Thoracic aorta (tissue), 2 donors: Measurements from ENCODE around the gene CUEDC2. TPM values are rescaled to one million over a fixed set of nuclear protein-coding genes. Genes with fewer than 3 reads are reported as not detected.

Experiments
- ATAC-seq: fragments of 150-250 bp; one replicate; pipeline ENCODE4 v1.8.0; 2017; ENCODE audit warnings: low read depth; ENCODE audit not compliant: insufficient number of reproducible peaks, low FRiP score
- DNase-seq: peaks from one replicate; pipeline ENCODE4 v3.0.0-alpha.2; 2020; ENCODE audit warnings: low spot score
- H3K27ac ChIP-seq, 2 donors: fragments of 200-600 bp; sonication (generic); 1 replicate in 1 of 2; 2 replicates in 1 of 2; pipeline ENCODE4 v1.5.1; 2016; ENCODE audit warnings: mild to moderate bottlenecking in 2 of 2, moderate library complexity in 2 of 2
- H3K27me3 ChIP-seq: fragments of 200-600 bp; sonication (generic); replicated peaks from 2 replicates; pipeline ENCODE4 v1.6.0; 2016; ENCODE audit warnings: mild to moderate bottlenecking; ENCODE audit not compliant: insufficient read depth
- H3K36me3 ChIP-seq: fragments of 200-600 bp; sonication (generic); one replicate; pipeline ENCODE4 v1.5.1; 2016
- H3K4me1 ChIP-seq, 2 donors: fragments of 200-600 bp; sonication (generic); 1 replicate in 1 of 2; 2 replicates in 1 of 2; pipeline versions ENCODE4 v1.5.1 to v1.6.0; 2016; ENCODE audit warnings: low read depth in 2 of 2, mild to moderate bottlenecking in 1 of 2; ENCODE audit not compliant: control insufficient read depth in 1 of 2
- H3K4me3 ChIP-seq: fragments of 200-600 bp; sonication (generic); 2 replicates; pipeline ENCODE4 v1.5.1; 2016; ENCODE audit warnings: mild to moderate bottlenecking
- H3K9me3 ChIP-seq: fragments of 200-600 bp; sonication (generic); 2 replicates; pipeline ENCODE4 v1.5.1; 2016
- total RNA-seq, 2 donors: library from RNA; depleted of rRNA; stranded (reverse); fragments of >200 nt; gene quantifications; one replicate each; pipeline versions ENCODE4 v1.1.0 to v1.2.3, GENCODE V29; 2016
- TF ChIP-seq, protein P1 (sequence below): fragments of 200-600 bp; sonication (generic); IDR thresholded peaks from one replicate; pipeline ENCODE4 v1.5.1; 2019; ENCODE audit warnings: antibody characterized with exemption

Gene CUEDC2
- total RNA-seq, 2 donors from 2014 or later, result 40.8 to 53.2 TPM

GRCh38 chr10:102381983-102382382 is 50.4 kb downstream of the CUEDC2 start:
- H3K27ac ChIP-seq, result no peak overlapping the region
- TF ChIP-seq, protein P1, sequence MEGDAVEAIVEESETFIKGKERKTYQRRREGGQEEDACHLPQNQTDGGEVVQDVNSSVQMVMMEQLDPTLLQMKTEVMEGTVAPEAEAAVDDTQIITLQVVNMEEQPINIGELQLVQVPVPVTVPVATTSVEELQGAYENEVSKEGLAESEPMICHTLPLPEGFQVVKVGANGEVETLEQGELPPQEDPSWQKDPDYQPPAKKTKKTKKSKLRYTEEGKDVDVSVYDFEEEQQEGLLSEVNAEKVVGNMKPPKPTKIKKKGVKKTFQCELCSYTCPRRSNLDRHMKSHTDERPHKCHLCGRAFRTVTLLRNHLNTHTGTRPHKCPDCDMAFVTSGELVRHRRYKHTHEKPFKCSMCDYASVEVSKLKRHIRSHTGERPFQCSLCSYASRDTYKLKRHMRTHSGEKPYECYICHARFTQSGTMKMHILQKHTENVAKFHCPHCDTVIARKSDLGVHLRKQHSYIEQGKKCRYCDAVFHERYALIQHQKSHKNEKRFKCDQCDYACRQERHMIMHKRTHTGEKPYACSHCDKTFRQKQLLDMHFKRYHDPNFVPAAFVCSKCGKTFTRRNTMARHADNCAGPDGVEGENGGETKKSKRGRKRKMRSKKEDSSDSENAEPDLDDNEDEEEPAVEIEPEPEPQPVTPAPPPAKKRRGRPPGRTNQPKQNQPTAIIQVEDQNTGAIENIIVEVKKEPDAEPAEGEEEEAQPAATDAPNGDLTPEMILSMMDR, result no peak
- peaks cover 5 to 9% of the 10 kb centered on the region in 2 donors for H3K4me1 ChIP-seq
- H3K36me3 ChIP-seq, result peaks cover 40% of the 10 kb centered on the region
- H3K4me3 ChIP-seq, result no peak overlapping the region
- no peaks in the 10 kb centered on the region for H3K27me3 ChIP-seq
- H3K9me3 ChIP-seq, result no peaks in the 10 kb centered on the region
- ATAC-seq (no peak), DNase-seq (no peak)

DNA sequence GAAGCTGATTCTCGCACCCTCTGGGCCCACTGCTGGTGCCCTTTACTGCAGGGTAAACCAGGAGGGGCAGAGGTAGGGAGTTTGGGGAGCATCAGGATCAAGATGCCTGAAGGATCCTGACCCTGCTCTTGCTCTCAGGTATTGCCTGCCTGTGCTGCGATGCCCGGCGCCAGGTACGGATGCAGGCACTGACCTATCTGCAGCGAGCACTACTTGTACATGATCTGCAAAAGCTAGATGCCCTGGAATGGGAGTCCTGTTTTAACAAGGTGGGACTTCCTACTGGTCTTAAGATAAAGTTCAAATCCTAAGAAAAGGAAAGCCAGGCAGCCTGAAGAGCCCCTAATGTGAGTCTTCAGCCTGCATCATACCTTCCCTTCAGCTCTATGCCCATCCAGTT is 53.0 kb downstream of the CUEDC2 start:
- H3K27ac ChIP-seq, result no peak overlapping the region
- H3K4me1 ChIP-seq, result no peaks in the 10 kb centered on the region
- H3K4me3 ChIP-seq, result no peak overlapping the region
- no peaks in the 10 kb centered on the region for H3K9me3 ChIP-seq
- DNase-seq, result no peak
- H3K36me3 ChIP-seq, result peaks cover 57% of the 10 kb centered on the region
- ATAC-seq, result no peak
- TF ChIP-seq, protein P1, result no peak
- H3K27me3 ChIP-seq, result no peaks in the 10 kb centered on the region

DNA sequence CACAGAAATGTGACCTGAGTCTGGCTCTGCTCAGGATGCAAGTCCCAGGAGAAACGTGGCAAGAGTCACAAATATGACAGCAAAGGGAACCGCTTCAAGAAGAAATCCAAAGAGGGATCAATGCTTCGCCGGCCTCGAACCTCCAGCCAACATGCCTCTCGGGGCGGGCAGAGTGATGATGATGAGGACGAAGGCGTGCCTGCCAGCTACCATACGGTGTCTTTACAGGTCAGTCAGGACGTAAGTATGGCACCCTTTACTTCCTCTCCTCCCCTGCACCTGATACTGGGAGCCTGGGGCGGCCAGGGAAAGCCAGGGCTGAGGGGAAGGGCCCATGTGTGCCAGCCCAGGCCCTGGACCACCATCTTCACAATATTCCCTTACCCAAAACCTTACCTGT is 55.5 kb downstream of the CUEDC2 start:
- Histone ChIP-seq H3K9me3 (no peaks in the 10 kb centered on the region), H3K27ac (no peak overlapping the region), H3K4me3 (no peak overlapping the region), H3K36me3 (peaks cover 66% of the 10 kb centered on the region), H3K4me1 (no peaks in the 10 kb centered on the region), H3K27me3 (no peaks in the 10 kb centered on the region)
- no peak for ATAC-seq
- TF ChIP-seq, protein P1, result no peak
- DNase-seq, result no peak

- Histone ChIP-seq H3K9me3 (no peaks in the 10 kb centered on the region), H3K4me1 (no peaks in the 10 kb centered on the region), H3K36me3 (peaks cover 71% of the 10 kb centered on the region), H3K27ac (no peak overlapping the region), H3K27me3 (no peaks in the 10 kb centered on the region), H3K4me3 (no peak overlapping the region)
- no peak for DNase-seq
- TF ChIP-seq, protein P1, result no peak
- ATAC-seq, result no peak
Measured at GRCh38 chr10:102375867-102376266, 56.5 kb downstream of the CUEDC2 start.

DNA sequence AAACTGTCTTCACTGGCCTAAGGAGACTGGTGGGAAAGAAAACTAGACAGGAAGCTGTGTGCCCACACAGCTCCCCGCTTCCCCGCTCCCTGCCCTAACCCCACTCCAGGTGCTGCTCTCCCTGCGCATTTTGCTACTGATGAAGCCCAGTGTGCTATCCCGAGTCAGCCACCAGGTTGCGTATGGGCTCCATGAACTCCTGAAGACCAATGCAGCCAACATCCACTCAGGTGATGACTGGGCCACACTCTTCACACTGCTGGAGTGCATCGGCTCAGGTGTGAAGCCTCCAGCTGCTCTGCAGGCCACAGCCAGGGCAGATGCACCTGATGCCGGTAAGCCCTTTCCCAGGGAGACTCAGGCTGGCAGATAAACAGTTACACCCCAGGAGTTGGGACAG is 57.1 kb downstream of the CUEDC2 start:
- DNase-seq, result no peak
- H3K27me3 ChIP-seq, result no peaks in the 10 kb centered on the region
- H3K27ac ChIP-seq, result no peak overlapping the region
- no peak overlapping the region for H3K4me3 ChIP-seq
- peaks cover 74% of the 10 kb centered on the region for H3K36me3 ChIP-seq
- TF ChIP-seq, protein P1, result no peak
- no peak for ATAC-seq
- no peaks in the 10 kb centered on the region for H3K4me1 ChIP-seq
- no peaks in the 10 kb centered on the region for H3K9me3 ChIP-seq

Other genes with a start within 250 kb of the CUEDC2 start
- gene ELOVL3, start 206.3 kb downstream of the CUEDC2 start, total RNA-seq, result not detected
- not detected for gene PITX3, start 191.1 kb downstream of the CUEDC2 start, total RNA-seq
- gene GBF1, start 187.0 kb downstream of the CUEDC2 start, total RNA-seq, result 10 to 100 TPM; 38.1 to 44.9 TPM
- 10 to 100 TPM; 26.8 to 40.9 TPM for gene NFKB2, start 36.9 kb downstream of the CUEDC2 start, total RNA-seq
- gene PSD, start 13.8 kb downstream of the CUEDC2 start, total RNA-seq, result under 1 TPM in 1 of 2 donors, not detected in 1; 0.21 TPM
- 10 to 100 TPM; 19.8 to 24.0 TPM for gene FBXL15, start 11.7 kb downstream of the CUEDC2 start, total RNA-seq
- gene C10orf95, start 19.0 kb upstream of the CUEDC2 start, total RNA-seq, result not detected
- gene ACTR1A, start 70.1 kb upstream of the CUEDC2 start, total RNA-seq, result 100 to 1,000 TPM in 1 of 2 donors, 10 to 100 TPM in 1; 98.0 to 116 TPM
- gene SUFU, start 71.4 kb upstream of the CUEDC2 start, total RNA-seq, result 1 to 10 TPM; 4.6 to 7.6 TPM
- 100 to 1,000 TPM; 154 to 192 TPM for gene TRIM8, start 211.9 kb upstream of the CUEDC2 start, total RNA-seq